Keratinocyte (primary cell): ENCODE measurements around the gene CILP. TPM values are rescaled to one million over a fixed set of nuclear protein-coding genes. Genes with fewer than 3 reads are reported as not detected.

Source experiments
- DNase-seq: peaks from one replicate; pipeline ENCODE4 v3.0.0-alpha.2; 2011; ENCODE audit warnings: low read depth, missing footprints, low spot score
- FAIRE-seq: peaks from 2 replicates; lab custom pipeline; 2011; peaks lifted over from hg19 to GRCh38; lab: Jason Lieb, UNC
- H2AFZ ChIP-seq: 2 replicates; pipeline ENCODE4 v1.6.0; 2012; ENCODE audit warnings: low read length, control low read depth, inconsistent platforms; ENCODE audit not compliant: control insufficient read depth
- H3K27ac ChIP-seq: 2 replicates; pipeline ENCODE4 v1.5.1; 2011; ENCODE audit warnings: low read length; ENCODE audit not compliant: control insufficient read depth, insufficient read depth
- H3K27me3 ChIP-seq: 3 replicates; pipeline ENCODE4 v1.6.0; 2011; ENCODE audit warnings: low read length; ENCODE audit not compliant: control insufficient read depth, insufficient read depth; ENCODE audit errors: extremely low read depth
- H3K36me3 ChIP-seq, 2 experiments: 2 replicates in 1 of 2; 3 replicates in 1 of 2; pipeline ENCODE4 v1.5.1; 2011; ENCODE audit warnings: low read length in 2 of 2, mild to moderate bottlenecking in 1 of 2; ENCODE audit not compliant: control insufficient read depth in 2 of 2, insufficient read depth in 2 of 2; ENCODE audit errors: extremely low read depth in 1 of 2
- H3K4me1 ChIP-seq: 3 replicates; pipeline ENCODE4 v1.5.1; 2011; ENCODE audit warnings: low read length; ENCODE audit not compliant: control insufficient read depth, insufficient read depth; ENCODE audit errors: extremely low read depth
- H3K4me2 ChIP-seq: 3 replicates; pipeline ENCODE4 v1.6.0; 2011; ENCODE audit warnings: low read depth, low read length; ENCODE audit not compliant: control insufficient read depth, insufficient read depth; ENCODE audit errors: extremely low read depth
- H3K4me3 ChIP-seq, 3 experiments: fragments of 200-600 bp in 1 of 3; sonication (generic) in 1 of 3; 2 replicates in 2 of 3; 3 replicates in 1 of 3; pipeline ENCODE4 v1.5.1; 2011 to 2016; ENCODE audit warnings: low read length in 3 of 3, mild to moderate bottlenecking in 3 of 3, control low read depth in 2 of 3, inconsistent platforms in 1 of 3, low read depth in 1 of 3, mixed read lengths in 1 of 3, mixed run types in 1 of 3, moderate library complexity in 1 of 3; ENCODE audit not compliant: control insufficient read depth in 2 of 3, insufficient read depth in 2 of 3; ENCODE audit errors: extremely low read depth in 1 of 3
- H3K79me2 ChIP-seq: 2 replicates; pipeline ENCODE4 v1.6.0; 2012; ENCODE audit warnings: low read length; ENCODE audit not compliant: control insufficient read depth, insufficient read depth
- H3K9ac ChIP-seq: 3 replicates; pipeline ENCODE4 v1.6.0; 2011; ENCODE audit warnings: low read length; ENCODE audit not compliant: control insufficient read depth, insufficient read depth; ENCODE audit errors: extremely low read depth
- H3K9me1 ChIP-seq: 3 replicates; pipeline ENCODE4 v1.6.0; 2011; ENCODE audit warnings: low read length; ENCODE audit not compliant: control insufficient read depth, insufficient read depth; ENCODE audit errors: extremely low read depth
- H3K9me3 ChIP-seq: 2 replicates; pipeline ENCODE4 v1.5.1; 2012; ENCODE audit warnings: low read depth, low read length; ENCODE audit not compliant: control insufficient read depth
- H4K20me1 ChIP-seq: 3 replicates; pipeline ENCODE4 v1.6.0; 2011; ENCODE audit warnings: low read length; ENCODE audit not compliant: control insufficient read depth, insufficient read depth; ENCODE audit errors: extremely low read depth
- CTCF ChIP-seq, 3 experiments: IDR thresholded peaks in 1 of 3; conservative IDR thresholded peaks in 1 of 3; optimal IDR thresholded peaks in 1 of 3; 2 replicates in 2 of 3; 3 replicates in 1 of 3; pipeline versions ENCODE3 to v1.5.1; 2011; ENCODE audit warnings: low read length in 3 of 3, mild to moderate bottlenecking in 3 of 3, moderate library complexity in 2 of 3, control low read depth in 1 of 3, inconsistent platforms in 1 of 3; ENCODE audit not compliant: insufficient read depth in 2 of 3; ENCODE audit errors: extremely low read depth in 1 of 3
- EZH2 ChIP-seq: IDR thresholded peaks from one replicate; pipeline ENCODE4 v1.6.1; 2012; ENCODE audit warnings: inconsistent platforms, mild to moderate bottlenecking, low read length, moderate library complexity
- dilution Hi-C: fragments of 300-500 bp; cut with MboI; formaldehyde crosslinking; loops from one replicate; pipeline ENCODE4 v1.7.0; 2020; ENCODE audit warnings: low sequenced_read_pairs; ENCODE audit not compliant: extremely low pct_ligation_motif_present
- polyA plus RNA-seq, 5 experiments: library from polyadenylated mRNA; depleted of rRNA in 3 of 5; stranded (reverse) in 3 of 5; stranded (forward) in 1 of 5; unstranded in 1 of 5; fragments of >200 nt; gene quantifications; 1 replicate in 1 of 5; 2 replicates in 3 of 5; 3 replicates in 1 of 5; pipeline versions ENCODE4 v1.2.1 to v1.2.3, GENCODE V29; 2011 to 2012; ENCODE audit warnings: missing spikeins in 2 of 5, low read depth in 1 of 5, low replicate concordance in 1 of 5

CILP gene
- polyA plus RNA-seq, 1 donor (not counting 4 experiments of a cell fraction or from before 2014, with no cell fraction given) = not detected

DNA sequence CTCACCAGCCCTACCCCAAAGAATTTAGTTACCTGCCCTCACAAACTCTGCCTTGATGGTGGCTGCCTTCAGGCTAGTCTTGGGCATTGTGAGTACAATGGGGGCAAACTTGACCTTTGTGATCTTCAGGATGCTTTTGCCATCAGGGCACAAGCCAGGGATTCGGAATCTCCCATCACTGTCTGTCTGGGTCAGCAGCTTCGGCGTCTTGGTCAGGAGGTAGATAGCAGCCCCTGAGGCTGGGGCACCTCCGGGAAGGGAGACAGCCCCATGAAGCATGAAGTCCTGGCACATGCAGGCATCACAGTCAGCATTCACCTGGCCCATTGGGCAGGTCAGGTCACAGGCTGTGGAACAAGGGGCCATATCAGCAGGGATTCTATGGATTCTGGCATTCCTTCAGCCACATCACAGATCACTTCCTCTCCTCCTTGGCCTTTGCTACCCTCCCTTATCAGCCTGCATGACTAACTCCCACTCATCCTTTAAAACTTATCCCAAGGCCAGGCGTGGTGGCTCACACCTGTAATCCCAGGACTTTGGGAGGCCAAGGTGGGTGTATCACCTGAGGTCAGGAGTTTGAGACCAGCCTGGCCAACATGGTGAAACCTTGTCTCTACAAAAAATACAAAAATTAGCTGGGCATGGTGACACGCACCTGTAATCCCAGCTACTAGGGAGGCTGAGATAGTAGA lies 6.9 kb downstream of the CILP start:
- H4K20me1 ChIP-seq = no peaks in the 10 kb centered on the region
- TF ChIP-seq EZH2 (no peak), CTCF (optimal IDR thresholded peaks at IDR 0.05 in 1 of 3, IDR thresholded peaks at IDR 0.05 in 1 of 3, conservative IDR thresholded peaks at IDR 0.05 in 1 of 3; ENCODE audit: extremely low read depth in 1 of 3, insufficient read depth in 2 of 3, low read length in 3 of 3) (no peak)
- H3K9me1 ChIP-seq = no peaks in the 10 kb centered on the region
- no peak overlapping the region for H3K27ac ChIP-seq
- no peak overlapping the region for H3K4me2 ChIP-seq
- no peak overlapping the region for H2AFZ ChIP-seq
- no peaks in the 10 kb centered on the region for H3K79me2 ChIP-seq
- H3K9me3 ChIP-seq = no peaks in the 10 kb centered on the region
- dilution Hi-C loops = no loop called here
- no peaks in the 10 kb centered on the region for H3K36me3 ChIP-seq
- DNase-seq (no peak), FAIRE-seq (no peak)
- H3K4me3 ChIP-seq = no peak overlapping the region
- no peaks in the 10 kb centered on the region for H3K4me1 ChIP-seq
- H3K9ac ChIP-seq = no peak overlapping the region
- no peaks in the 10 kb centered on the region for H3K27me3 ChIP-seq

DNA sequence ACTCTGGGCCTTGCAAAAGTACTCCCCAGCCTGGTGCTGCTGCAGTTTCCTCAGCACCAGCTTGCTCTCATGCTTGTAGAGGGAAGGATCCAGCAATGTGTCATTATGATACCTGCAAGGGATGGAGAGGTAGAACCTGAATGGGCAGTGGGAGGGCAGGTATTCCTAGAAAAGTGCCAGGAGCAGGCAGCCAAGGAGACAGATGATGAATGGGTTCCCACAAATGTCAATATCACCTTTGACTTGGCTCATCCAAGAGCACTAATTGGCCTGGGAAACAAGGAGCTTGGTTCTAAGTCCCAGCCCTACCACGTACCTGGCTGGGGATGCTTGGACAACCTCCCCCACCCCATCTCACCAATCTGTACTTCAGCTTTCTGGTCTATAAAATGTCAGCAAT lies 9.4 kb downstream of the CILP start:
- H3K4me1 ChIP-seq = no peaks in the 10 kb centered on the region
- H2AFZ ChIP-seq = no peak overlapping the region
- H3K4me3 ChIP-seq = no peak overlapping the region
- no peaks in the 10 kb centered on the region for H3K36me3 ChIP-seq
- TF ChIP-seq EZH2 (no peak), CTCF (optimal IDR thresholded peaks at IDR 0.05 in 1 of 3, IDR thresholded peaks at IDR 0.05 in 1 of 3, conservative IDR thresholded peaks at IDR 0.05 in 1 of 3; ENCODE audit: extremely low read depth in 1 of 3, insufficient read depth in 2 of 3, low read length in 3 of 3) (no peak)
- no peaks in the 10 kb centered on the region for H3K27me3 ChIP-seq
- no peaks in the 10 kb centered on the region for H3K9me1 ChIP-seq
- no peaks in the 10 kb centered on the region for H3K79me2 ChIP-seq
- no peaks in the 10 kb centered on the region for H4K20me1 ChIP-seq
- H3K4me2 ChIP-seq = no peak overlapping the region
- no peaks in the 10 kb centered on the region for H3K9me3 ChIP-seq
- dilution Hi-C loops = no loop called here
- DNase-seq (no peak), FAIRE-seq (no peak)
- no peak overlapping the region for H3K9ac ChIP-seq
- no peak overlapping the region for H3K27ac ChIP-seq
